Lower leg skin (tissue), 4 donors: Measurements from ENCODE around the gene TUT1. TPM values are rescaled to one million over a fixed set of nuclear protein-coding genes. Genes with fewer than 3 reads are reported as not detected.
"Not testable (repeated sequence)": the region's sequence is repeated elsewhere in the genome, so short reads cannot be mapped to it uniquely, and the experiment has no call there.

ENCODE experiments used
- DNase-seq, 2 donors: peaks; one replicate each; pipeline ENCODE4 v3.0.0-alpha.2; 2019; ENCODE audit warnings: low spot score in 2 of 2
- H3K4me3 ChIP-seq: fragments of 200-600 bp; sonication (generic); 2 replicates; pipeline ENCODE4 v1.5.1; 2017; ENCODE audit warnings: mild to moderate bottlenecking, low read depth; ENCODE audit not compliant: poor library complexity, severe bottlenecking
- POLR2A ChIP-seq, 2 donors: fragments of 450-650 bp; IDR thresholded peaks; one replicate each; pipeline ENCODE4 v1.6.1; 2016 to 2017; ENCODE audit warnings: antibody characterized with exemption in 2 of 2, mild to moderate bottlenecking in 1 of 2, moderate library complexity in 1 of 2
- WGBS, 2 donors: methylation state at CpG; one replicate each; pipeline ENCODE4 v1.1.5; 2018; 5-methylcytosine and 5-hydroxymethylcytosine counted together
- intact Hi-C: fragments of 100-400 bp; cut with DNase I; formaldehyde crosslinking; loops from one replicate; pipeline ENCODE4 v1.15.0; 2023; ENCODE audit warnings: low total_unique reads
- total RNA-seq, 4 donors: library from RNA; depleted of rRNA; stranded (reverse); fragments of >200 nt; gene quantifications; one replicate each; pipeline ENCODE4 v1.1.0, GENCODE V29; 2016
- TF ChIP-seq, protein P1 (sequence below), 3 donors: fragments of 450-650 bp; IDR thresholded peaks; one replicate each; pipeline ENCODE4 v1.5.1; 2016; ENCODE audit warnings: antibody characterized with exemption in 3 of 3, mild to moderate bottlenecking in 3 of 3, moderate library complexity in 2 of 3

The TUT1 gene
- total RNA-seq, 4 donors from 2014 or later: 11.0 to 29.8 (median 15.8) TPM

- peak overlapping the region; percentile 82 for H3K4me3 ChIP-seq
- TF ChIP-seq, protein P1, sequence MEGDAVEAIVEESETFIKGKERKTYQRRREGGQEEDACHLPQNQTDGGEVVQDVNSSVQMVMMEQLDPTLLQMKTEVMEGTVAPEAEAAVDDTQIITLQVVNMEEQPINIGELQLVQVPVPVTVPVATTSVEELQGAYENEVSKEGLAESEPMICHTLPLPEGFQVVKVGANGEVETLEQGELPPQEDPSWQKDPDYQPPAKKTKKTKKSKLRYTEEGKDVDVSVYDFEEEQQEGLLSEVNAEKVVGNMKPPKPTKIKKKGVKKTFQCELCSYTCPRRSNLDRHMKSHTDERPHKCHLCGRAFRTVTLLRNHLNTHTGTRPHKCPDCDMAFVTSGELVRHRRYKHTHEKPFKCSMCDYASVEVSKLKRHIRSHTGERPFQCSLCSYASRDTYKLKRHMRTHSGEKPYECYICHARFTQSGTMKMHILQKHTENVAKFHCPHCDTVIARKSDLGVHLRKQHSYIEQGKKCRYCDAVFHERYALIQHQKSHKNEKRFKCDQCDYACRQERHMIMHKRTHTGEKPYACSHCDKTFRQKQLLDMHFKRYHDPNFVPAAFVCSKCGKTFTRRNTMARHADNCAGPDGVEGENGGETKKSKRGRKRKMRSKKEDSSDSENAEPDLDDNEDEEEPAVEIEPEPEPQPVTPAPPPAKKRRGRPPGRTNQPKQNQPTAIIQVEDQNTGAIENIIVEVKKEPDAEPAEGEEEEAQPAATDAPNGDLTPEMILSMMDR (IDR thresholded peaks at IDR 0.05): no peak
- no peak for TF ChIP-seq POLR2A (IDR thresholded peaks at IDR 0.05)
- DNase-seq: no peak
- WGBS, 2 donors: 0 to 1% methylated on average over 33 of the region's 33 CpGs
- intact Hi-C loops: no loop called here
These were observed 18.2 kb downstream of the TUT1 start for GRCh38 chr11:62573006-62573591.

- TF ChIP-seq POLR2A (IDR thresholded peaks at IDR 0.05): no peak
- TF ChIP-seq, protein P1 (IDR thresholded peaks at IDR 0.05): no peak
- 80% methylated on average over 12 of the region's 12 CpGs for WGBS, 2 donors
- no peak overlapping the region for H3K4me3 ChIP-seq
- DNase-seq: no peak
- intact Hi-C loops: no loop called here
These were observed 18.9 kb downstream of the TUT1 start for GRCh38 chr11:62572431-62572830.

DNA sequence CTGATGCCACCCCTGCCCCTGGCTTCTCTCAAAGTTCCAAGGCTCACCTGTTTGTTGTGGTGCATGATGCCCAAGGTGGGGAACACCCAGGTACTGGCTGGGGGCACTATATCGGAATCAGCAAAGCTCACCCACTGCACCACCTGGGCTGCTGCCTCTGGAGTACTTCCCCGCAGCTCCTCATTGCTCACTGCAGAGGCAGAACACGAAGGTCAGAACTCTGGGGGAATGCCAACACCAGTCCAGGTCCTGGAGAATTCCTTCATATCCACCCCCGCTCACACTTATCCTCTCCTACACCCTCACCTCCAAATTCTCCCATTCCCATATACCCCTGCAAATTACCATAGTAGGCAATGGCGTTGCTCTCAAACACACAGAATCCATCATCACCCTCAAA, 19.8 kb downstream of the TUT1 start:
- WGBS, 2 donors: 89 to 91% methylated on average over 5 of the region's 5 CpGs
- intact Hi-C loops, H3K4me3 ChIP-seq, DNase-seq: not testable (repeated sequence)

DNA sequence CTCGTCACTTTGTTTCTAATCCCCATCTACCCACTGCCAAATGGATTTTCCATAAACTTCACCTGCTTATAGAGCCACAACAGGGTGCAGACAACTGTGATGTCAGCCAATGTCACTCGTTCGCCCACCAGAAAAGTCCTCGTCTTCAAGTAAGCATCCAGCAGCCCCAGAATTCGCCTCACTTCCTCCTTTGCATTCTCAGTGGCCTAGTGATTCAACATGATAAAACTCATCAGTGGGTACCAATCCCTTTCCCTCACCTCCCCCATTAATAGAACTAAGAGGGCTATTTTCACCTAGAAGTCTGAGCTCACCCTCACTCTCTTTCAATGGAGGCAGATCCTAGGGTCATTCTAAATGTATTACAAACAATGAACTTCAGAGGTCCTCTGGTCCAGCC, 20.4 kb downstream of the TUT1 start:
- intact Hi-C loops: not testable (repeated sequence)

GRCh38 chr11:62569611-62570010, 21.7 kb downstream of the TUT1 start:
- H3K4me3 ChIP-seq: no peak overlapping the region
- no peak for TF ChIP-seq POLR2A (IDR thresholded peaks at IDR 0.05)
- TF ChIP-seq, protein P1 (IDR thresholded peaks at IDR 0.05): no peak
- DNase-seq: no peak
- intact Hi-C loops: no loop called here
- 76 to 80% methylated on average over 1 of the region's 1 CpG for WGBS, 2 donors

More for the DNA sequence above, 20.4 kb downstream of the TUT1 start:
- DNase-seq, H3K4me3 ChIP-seq: not testable (repeated sequence)
- 91 to 94% methylated on average over 5 of the region's 5 CpGs for WGBS, 2 donors

DNA sequence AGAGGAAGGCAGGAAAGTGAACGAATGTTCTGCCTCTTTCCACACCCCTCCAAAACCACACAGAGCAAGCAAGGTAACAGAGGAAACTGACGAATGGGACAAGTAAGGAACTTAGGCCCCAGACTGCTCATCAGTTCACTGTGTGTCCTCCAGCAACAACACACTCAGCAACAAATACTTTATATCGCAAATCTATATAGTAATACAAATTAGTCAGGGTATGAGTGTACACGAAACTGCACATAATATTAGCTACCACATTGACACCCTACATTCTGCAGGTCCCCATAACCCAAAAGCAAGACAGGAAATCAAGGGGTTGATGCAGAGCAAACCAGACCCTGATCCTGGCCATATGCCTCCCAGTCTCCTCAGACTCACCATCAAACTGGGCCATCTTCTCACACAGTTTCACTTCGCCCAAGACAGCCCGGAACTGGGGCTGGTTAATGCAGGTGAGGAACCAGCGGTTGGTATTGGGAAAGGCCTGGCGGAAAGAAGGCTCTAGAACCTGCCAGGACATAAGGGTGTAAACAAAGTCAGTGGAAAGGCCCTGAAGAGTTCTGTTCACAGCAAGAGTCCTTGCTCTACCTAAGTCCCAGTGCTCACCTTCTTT, 24.2 kb downstream of the TUT1 start:
- 80 to 86% methylated on average over 8 of the region's 8 CpGs for WGBS, 2 donors
- H3K4me3 ChIP-seq: no peak overlapping the region

More for the DNA sequence above, 24.2 kb downstream of the TUT1 start:
- DNase-seq: no peak
- intact Hi-C loops: no loop called here
- TF ChIP-seq, protein P1 (IDR thresholded peaks at IDR 0.05): no peak
- no peak for TF ChIP-seq POLR2A (IDR thresholded peaks at IDR 0.05)
